ENCODE data around the gene BCL11B. TPM values are rescaled to one million over a fixed set of nuclear protein-coding genes. Genes with fewer than 3 reads are reported as not detected.

BCL11B gene
- polyA plus RNA-seq, 3 donors, result 0.01 TPM; not detected in 2

DNA sequence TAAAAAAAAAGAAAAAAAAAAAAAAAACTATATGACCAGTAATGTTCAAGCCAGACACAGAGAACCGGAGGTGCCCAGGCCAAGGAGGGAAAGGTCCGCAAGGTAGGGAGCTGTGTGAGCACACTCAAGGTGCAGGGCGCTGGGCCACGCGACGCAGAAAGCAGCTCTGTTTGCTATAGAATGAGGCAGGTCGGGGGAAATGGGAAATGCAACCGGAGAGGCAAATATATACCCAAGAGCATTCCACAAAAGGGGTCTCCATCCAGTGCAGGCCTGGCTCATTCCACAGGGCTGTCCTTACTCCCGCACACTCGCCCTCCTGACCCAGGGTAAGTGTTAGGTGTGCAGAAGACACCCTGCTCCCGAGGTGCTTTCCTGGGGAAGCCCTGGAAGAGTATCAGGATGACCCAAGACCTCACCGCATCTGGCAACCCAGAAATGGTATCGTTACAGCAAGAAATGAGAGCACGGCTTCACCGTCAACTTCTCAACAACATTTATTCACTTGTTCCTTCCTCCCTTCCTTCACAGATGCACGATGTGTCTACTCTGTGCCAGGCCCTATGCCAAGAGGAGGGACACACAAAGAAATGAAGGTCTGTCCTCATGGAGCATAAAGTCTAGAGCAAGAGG lies 86.4 kb downstream of the BCL11B start:
- Histone ChIP-seq H3K4me1 (ENCODE audit: control insufficient read depth in 1 of 2, insufficient read depth in 2 of 2, low read length in 2 of 2) (no peaks in the 10 kb centered on the region), H3K4me3 (replicated peaks in 1 of 3; ENCODE audit: low read depth in 2 of 3, low read length in 3 of 3) (no peak overlapping the region), H3K9me3 (replicated peaks in 1 of 2; ENCODE audit: control insufficient read depth in 1 of 2, insufficient read depth in 1 of 2, low read length in 2 of 2) (no peaks in the 10 kb centered on the region), H3K36me3 (replicated peaks in 1 of 2; ENCODE audit: control insufficient read depth in 1 of 2, insufficient read depth in 2 of 2, low read length in 2 of 2) (no peaks in the 10 kb centered on the region), H3K4me2 (replicated peaks; ENCODE audit: extremely low read depth, low read length, poor library complexity, severe bottlenecking) (no peak overlapping the region), H3K9ac (ENCODE audit: insufficient read depth, low read length, poor library complexity, severe bottlenecking) (no peak overlapping the region), H3K27me3 (ENCODE audit: control insufficient read depth in 2 of 2, insufficient read depth in 2 of 2, low read length in 2 of 2) (no peaks in the 10 kb centered on the region), H3K79me2 (ENCODE audit: insufficient read depth, low read length) (no peaks in the 10 kb centered on the region), H4K20me1 (ENCODE audit: insufficient read depth, low read length) (no peaks in the 10 kb centered on the region), H2AFZ (ENCODE audit: insufficient read depth, low read depth, low read length, poor library complexity, severe bottlenecking) (no peak overlapping the region), H3K27ac (ENCODE audit: low read depth in 1 of 2, low read length in 2 of 2) (no peak overlapping the region)
- WGBS (ENCODE audit: insufficient coverage), result 90% methylated on average over 3 of the region's 16 CpGs
- Mint-ChIP-seq H3K9me3 (no peaks in the 10 kb centered on the region), H3K27ac (no peak overlapping the region), H3K4me3 (no peak overlapping the region), H3K27me3 (ENCODE audit: low read depth in 3 of 3) (peaks cover 4 to 8% (median 7%) of the 10 kb centered on the region in 3 donors), H3K36me3 (no peaks in the 10 kb centered on the region), H3K4me1 (no peaks in the 10 kb centered on the region)
- TF ChIP-seq, protein P1, sequence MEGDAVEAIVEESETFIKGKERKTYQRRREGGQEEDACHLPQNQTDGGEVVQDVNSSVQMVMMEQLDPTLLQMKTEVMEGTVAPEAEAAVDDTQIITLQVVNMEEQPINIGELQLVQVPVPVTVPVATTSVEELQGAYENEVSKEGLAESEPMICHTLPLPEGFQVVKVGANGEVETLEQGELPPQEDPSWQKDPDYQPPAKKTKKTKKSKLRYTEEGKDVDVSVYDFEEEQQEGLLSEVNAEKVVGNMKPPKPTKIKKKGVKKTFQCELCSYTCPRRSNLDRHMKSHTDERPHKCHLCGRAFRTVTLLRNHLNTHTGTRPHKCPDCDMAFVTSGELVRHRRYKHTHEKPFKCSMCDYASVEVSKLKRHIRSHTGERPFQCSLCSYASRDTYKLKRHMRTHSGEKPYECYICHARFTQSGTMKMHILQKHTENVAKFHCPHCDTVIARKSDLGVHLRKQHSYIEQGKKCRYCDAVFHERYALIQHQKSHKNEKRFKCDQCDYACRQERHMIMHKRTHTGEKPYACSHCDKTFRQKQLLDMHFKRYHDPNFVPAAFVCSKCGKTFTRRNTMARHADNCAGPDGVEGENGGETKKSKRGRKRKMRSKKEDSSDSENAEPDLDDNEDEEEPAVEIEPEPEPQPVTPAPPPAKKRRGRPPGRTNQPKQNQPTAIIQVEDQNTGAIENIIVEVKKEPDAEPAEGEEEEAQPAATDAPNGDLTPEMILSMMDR (IDR thresholded peaks at IDR 0.05), result no peak
- no peak for DNase-seq
- intact Hi-C loops (cut with micrococcal nuclease), result no loop called here

DNA sequence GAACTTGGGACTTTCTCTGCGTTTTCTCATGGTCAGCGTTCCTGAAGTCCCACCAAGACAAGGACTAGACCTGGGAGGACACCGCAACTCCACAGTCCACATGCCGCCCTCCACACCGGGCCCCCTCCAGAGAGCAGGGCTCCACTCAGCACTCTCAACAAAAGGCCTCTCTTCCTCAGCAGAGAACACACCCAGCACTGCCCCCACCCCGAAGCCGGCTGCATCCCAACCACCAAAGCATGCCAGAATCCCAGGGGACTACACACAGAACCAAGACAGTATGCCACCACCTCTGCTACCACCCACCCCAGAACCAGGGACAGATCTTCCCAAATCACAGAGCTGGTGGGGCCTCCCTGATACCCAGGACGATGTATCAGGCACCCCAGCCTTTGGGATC lies 88.3 kb downstream of the BCL11B start:
- Histone ChIP-seq H3K27ac (ENCODE audit: low read depth in 1 of 2, low read length in 2 of 2) (no peak overlapping the region), H3K9me3 (replicated peaks in 1 of 2; ENCODE audit: control insufficient read depth in 1 of 2, insufficient read depth in 1 of 2, low read length in 2 of 2) (no peaks in the 10 kb centered on the region), H3K79me2 (ENCODE audit: insufficient read depth, low read length) (no peaks in the 10 kb centered on the region), H3K4me2 (replicated peaks; ENCODE audit: extremely low read depth, low read length, poor library complexity, severe bottlenecking) (no peak overlapping the region), H4K20me1 (ENCODE audit: insufficient read depth, low read length) (no peaks in the 10 kb centered on the region), H3K4me3 (replicated peaks in 1 of 3; ENCODE audit: low read depth in 2 of 3, low read length in 3 of 3) (no peak overlapping the region), H3K36me3 (replicated peaks in 1 of 2; ENCODE audit: control insufficient read depth in 1 of 2, insufficient read depth in 2 of 2, low read length in 2 of 2) (no peaks in the 10 kb centered on the region), H3K4me1 (ENCODE audit: control insufficient read depth in 1 of 2, insufficient read depth in 2 of 2, low read length in 2 of 2) (peaks cover 0 to 2% of the 10 kb centered on the region in 2 donors), H3K27me3 (ENCODE audit: control insufficient read depth in 2 of 2, insufficient read depth in 2 of 2, low read length in 2 of 2) (no peaks in the 10 kb centered on the region), H3K9ac (ENCODE audit: insufficient read depth, low read length, poor library complexity, severe bottlenecking) (no peak overlapping the region), H2AFZ (ENCODE audit: insufficient read depth, low read depth, low read length, poor library complexity, severe bottlenecking) (no peak overlapping the region)
- H3K36me3 Mint-ChIP-seq, result no peaks in the 10 kb centered on the region
- 84% methylated on average over 7 of the region's 8 CpGs for WGBS (ENCODE audit: insufficient coverage)
- H3K27ac Mint-ChIP-seq, result peak overlapping the region in 2 of 7 donors; percentile 16 to 55
- H3K27me3 Mint-ChIP-seq (ENCODE audit: low read depth in 3 of 3), result peaks cover 4 to 6% (median 4%) of the 10 kb centered on the region in 3 donors
- H3K9me3 Mint-ChIP-seq, result peaks cover 0 to 2% (median 0%) of the 10 kb centered on the region in 7 donors
- DNase-seq, result no peak
- no peak overlapping the region for H3K4me3 Mint-ChIP-seq
- TF ChIP-seq, protein P1 (IDR thresholded peaks at IDR 0.05), result no peak
- intact Hi-C loops (cut with micrococcal nuclease), result no loop called here
- H3K4me1 Mint-ChIP-seq, result peaks cover 2% of the 10 kb centered on the region
